Measurements from ENCODE around the gene EPG5.

The EPG5 gene

GRCh38 chr18:45967007-45967706 is at the start of gene EPG5:
Gene EPG5 (minus strand): TSS chr18:45967329. CDS start chr18:45967239, 90 bp downstream.
- TF ChIP-seq EGR1 (IDR thresholded peaks at IDR 0.05) (peak; percentile 44; the same call in 1 of the 2 replicates), REST (IDR thresholded peaks at IDR 0.05; ENCODE audit: low read depth) (no peak), YY1 (IDR thresholded peaks at IDR 0.05; ENCODE audit: low read depth) (peak; percentile 51; the same call in 1 of the 2 replicates), CEBPB (IDR thresholded peaks at IDR 0.05) (no peak), USF1 (IDR thresholded peaks at IDR 0.05) (peak; percentile 96), TCF12 (IDR thresholded peaks at IDR 0.05; ENCODE audit: low read depth) (peak; percentile 47; the same call in 1 of the 2 replicates), CREB1 (IDR thresholded peaks at IDR 0.05; ENCODE audit: low read depth) (0 out of 2 replicates have a peak, but pooled peaks have one; percentile 29), TAF1 (IDR thresholded peaks at IDR 0.05; ENCODE audit: low read depth) (no peak)
- TF ChIP-seq, protein P1, sequence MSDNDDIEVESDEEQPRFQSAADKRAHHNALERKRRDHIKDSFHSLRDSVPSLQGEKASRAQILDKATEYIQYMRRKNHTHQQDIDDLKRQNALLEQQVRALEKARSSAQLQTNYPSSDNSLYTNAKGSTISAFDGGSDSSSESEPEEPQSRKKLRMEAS (IDR thresholded peaks at IDR 0.05) = peak; percentile 55

GRCh38 chr18:46013484-46014189 is 46.5 kb upstream of the EPG5 start:
- no peak for TF ChIP-seq REST (IDR thresholded peaks at IDR 0.05; ENCODE audit: low read depth)
- no peak for TF ChIP-seq EP300 (IDR thresholded peaks at IDR 0.05; ENCODE audit: borderline replicate concordance)
- TF ChIP-seq YY1 (IDR thresholded peaks at IDR 0.05; ENCODE audit: low read depth) = no peak
- TF ChIP-seq TAF1 (IDR thresholded peaks at IDR 0.05; ENCODE audit: low read depth) = no peak
- no peak for TF ChIP-seq USF1 (IDR thresholded peaks at IDR 0.05)
- no peak for TF ChIP-seq TEAD4 (IDR thresholded peaks at IDR 0.05)
- TF ChIP-seq, protein P1 (IDR thresholded peaks at IDR 0.05) = no peak
- no peak for TF ChIP-seq NFIC (IDR thresholded peaks at IDR 0.05)
- TF ChIP-seq CEBPB (IDR thresholded peaks at IDR 0.05) = no peak
- TF ChIP-seq CREB1 (IDR thresholded peaks at IDR 0.05; ENCODE audit: low read depth) = no peak

- TF ChIP-seq EGR1 (IDR thresholded peaks at IDR 0.05) = no peak
- TF ChIP-seq RAD21 (IDR thresholded peaks at IDR 0.05; ENCODE audit: low read depth) = no peak
- TF ChIP-seq, protein P1 (IDR thresholded peaks at IDR 0.05) = no peak
- TF ChIP-seq REST (IDR thresholded peaks at IDR 0.05; ENCODE audit: low read depth) = no peak
- TF ChIP-seq ZBTB7A (IDR thresholded peaks at IDR 0.05; ENCODE audit: low read depth) = no peak
- no peak for TF ChIP-seq FOXM1 (IDR thresholded peaks at IDR 0.05; ENCODE audit: borderline replicate concordance, low read depth)
- no peak for TF ChIP-seq TEAD4 (IDR thresholded peaks at IDR 0.05)
- no peak for TF ChIP-seq YY1 (IDR thresholded peaks at IDR 0.05; ENCODE audit: low read depth)
- TF ChIP-seq CREB1 (IDR thresholded peaks at IDR 0.05; ENCODE audit: low read depth) = no peak
- no peak for TF ChIP-seq USF1 (IDR thresholded peaks at IDR 0.05)
- no peak for TF ChIP-seq EP300 (IDR thresholded peaks at IDR 0.05; ENCODE audit: borderline replicate concordance)
- TF ChIP-seq CEBPB (IDR thresholded peaks at IDR 0.05) = no peak
- TF ChIP-seq NFIC (IDR thresholded peaks at IDR 0.05) = no peak
- TF ChIP-seq TCF12 (IDR thresholded peaks at IDR 0.05; ENCODE audit: low read depth) = no peak
- no peak for TF ChIP-seq TAF1 (IDR thresholded peaks at IDR 0.05; ENCODE audit: low read depth)
Observed at GRCh38 chr18:46010676-46011075, 43.5 kb upstream of the EPG5 start.
